ENCODE measurements around the gene PRDX2.
A peak's percentile ranks its signal among the peaks of the same experiment; 100 is the strongest.

Gene PRDX2

GRCh38 chr19:12792853-12793289 lies 8.7 kb downstream of the PRDX2 start:
- DNase-seq (ENCODE audit: low spot score) = no peak
- no peak for TF ChIP-seq CTCF (IDR thresholded peaks at IDR 0.05; ENCODE audit: extremely low read depth, missing control alignments)

- peak; percentile 62 for DNase-seq (ENCODE audit: low spot score)
- no peak for TF ChIP-seq CTCF (IDR thresholded peaks at IDR 0.05; ENCODE audit: extremely low read depth, missing control alignments)
These were observed 9.3 kb downstream of the PRDX2 start for GRCh38 chr19:12792051-12792852.

- peak; percentile 94 for DNase-seq (ENCODE audit: low spot score)
- no peak for TF ChIP-seq CTCF (IDR thresholded peaks at IDR 0.05; ENCODE audit: extremely low read depth, missing control alignments)
These were observed 10.1 kb downstream of the PRDX2 start, which contains the start of gene JUNB for GRCh38 chr19:12791345-12792050. TSS of gene JUNB (plus strand) at chr19:12791486. CDS start at chr19:12791772, 286 bp downstream.

- DNase-seq (ENCODE audit: low spot score) = no peak
- no peak for TF ChIP-seq CTCF (IDR thresholded peaks at IDR 0.05; ENCODE audit: extremely low read depth, missing control alignments)
These were observed 10.8 kb downstream of the PRDX2 start for GRCh38 chr19:12790628-12791344.

- TF ChIP-seq CTCF (IDR thresholded peaks at IDR 0.05; ENCODE audit: extremely low read depth, missing control alignments) = no peak
- DNase-seq (ENCODE audit: low spot score) = peak; percentile 98
These were observed 11.5 kb downstream of the PRDX2 start for GRCh38 chr19:12789904-12790619.

GRCh38 chr19:12789098-12789903 lies 12.3 kb downstream of the PRDX2 start:
- TF ChIP-seq CTCF (IDR thresholded peaks at IDR 0.05; ENCODE audit: extremely low read depth, missing control alignments) = no peak
- DNase-seq (ENCODE audit: low spot score) = no peak
